ENCODE data around the gene MAP4K2.

The MAP4K2 gene

GRCh38 chr11:64791781-64792291 lies 11.2 kb downstream of the MAP4K2 start:
- no peak for DNase-seq (ENCODE audit: low spot score)

GRCh38 chr11:64790205-64791095 lies 12.6 kb downstream of the MAP4K2 start:
- no peak for DNase-seq (ENCODE audit: low spot score)

- no peak for DNase-seq (ENCODE audit: low spot score)
These were observed 13.4 kb downstream of the MAP4K2 start for GRCh38 chr11:64789331-64790204.

GRCh38 chr11:64788321-64789215 lies 14.4 kb downstream of the MAP4K2 start:
- no peak for DNase-seq (ENCODE audit: low spot score)

- peak; percentile 60 for DNase-seq (ENCODE audit: low spot score)
These were observed 15.3 kb downstream of the MAP4K2 start for GRCh38 chr11:64787526-64788320.

- no peak for DNase-seq (ENCODE audit: low spot score)
These were observed 16.7 kb downstream of the MAP4K2 start for GRCh38 chr11:64786308-64786707.

- DNase-seq (ENCODE audit: low spot score): no peak
These were observed 18.0 kb downstream of the MAP4K2 start for GRCh38 chr11:64784813-64785581.

GRCh38 chr11:64778473-64779298 lies 24.3 kb downstream of the MAP4K2 start, which contains the start of gene SF1:
Gene SF1 (minus strand): TSS chr11:64778542. CDS start chr11:64778392, 150 bp downstream.
- DNase-seq (ENCODE audit: low spot score): peak; percentile 99

- DNase-seq (ENCODE audit: low spot score): no peak
These were observed 24.9 kb downstream of the MAP4K2 start for GRCh38 chr11:64778223-64778472.

GRCh38 chr11:64777449-64778222 lies 25.4 kb downstream of the MAP4K2 start:
- DNase-seq (ENCODE audit: low spot score): peak; percentile 95

GRCh38 chr11:64776875-64777274 lies 26.1 kb downstream of the MAP4K2 start:
- no peak for DNase-seq (ENCODE audit: low spot score)

- DNase-seq (ENCODE audit: low spot score): no peak
These were observed 26.6 kb downstream of the MAP4K2 start for GRCh38 chr11:64776425-64776824.

- DNase-seq (ENCODE audit: low spot score): no peak
These were observed 28.9 kb downstream of the MAP4K2 start for GRCh38 chr11:64774144-64774543.

GRCh38 chr11:64772303-64773018 lies 30.6 kb downstream of the MAP4K2 start:
- DNase-seq (ENCODE audit: low spot score): no peak

- DNase-seq (ENCODE audit: low spot score): no peak
These were observed 31.2 kb downstream of the MAP4K2 start for GRCh38 chr11:64771861-64772260.

GRCh38 chr11:64770120-64770519 lies 32.9 kb downstream of the MAP4K2 start:
- no peak for DNase-seq (ENCODE audit: low spot score)

GRCh38 chr11:64769283-64769682 lies 33.7 kb downstream of the MAP4K2 start:
- no peak for DNase-seq (ENCODE audit: low spot score)

GRCh38 chr11:64768300-64768694 lies 34.7 kb downstream of the MAP4K2 start:
- no peak for DNase-seq (ENCODE audit: low spot score)
